Kidney epithelial cell (primary cell): Measurements from ENCODE around the gene ABCC6. TPM values are rescaled to one million over a fixed set of nuclear protein-coding genes. Genes with fewer than 3 reads are reported as not detected.
"Not testable (repeated sequence)": the region's sequence is repeated elsewhere in the genome, so short reads cannot be mapped to it uniquely, and the experiment has no call there.

Experiments
- DNase-seq: peaks from one replicate; pipeline ENCODE4 v3.0.0-alpha.2; 2010; ENCODE audit warnings: low read depth
- H3K27me3 ChIP-seq: 2 replicates; pipeline ENCODE4 v1.6.0; 2011; ENCODE audit warnings: low read length; ENCODE audit not compliant: control insufficient read depth, insufficient read depth
- H3K36me3 ChIP-seq: 2 replicates; pipeline ENCODE4 v1.5.1; 2011; ENCODE audit warnings: low read length; ENCODE audit not compliant: control insufficient read depth, insufficient read depth
- H3K4me3 ChIP-seq: 2 replicates; pipeline ENCODE4 v1.5.1; 2011; ENCODE audit warnings: low read depth, mild to moderate bottlenecking, control low read depth, low read length
- CTCF ChIP-seq: IDR thresholded peaks from 2 replicates; pipeline ENCODE4 v1.5.1; 2011; ENCODE audit warnings: mild to moderate bottlenecking, moderate library complexity, low read length, control low read depth, inconsistent platforms; ENCODE audit not compliant: insufficient read depth, poor library complexity, severe bottlenecking
- total RNA-seq: library from RNA; depleted of rRNA; stranded (reverse); fragments of >200 nt; gene quantifications from 2 replicates; pipeline ENCODE4 v1.2.3, GENCODE V29; 2015

Gene ABCC6
- total RNA-seq, 1 donor from 2014 or later: 1.5 TPM

DNA sequence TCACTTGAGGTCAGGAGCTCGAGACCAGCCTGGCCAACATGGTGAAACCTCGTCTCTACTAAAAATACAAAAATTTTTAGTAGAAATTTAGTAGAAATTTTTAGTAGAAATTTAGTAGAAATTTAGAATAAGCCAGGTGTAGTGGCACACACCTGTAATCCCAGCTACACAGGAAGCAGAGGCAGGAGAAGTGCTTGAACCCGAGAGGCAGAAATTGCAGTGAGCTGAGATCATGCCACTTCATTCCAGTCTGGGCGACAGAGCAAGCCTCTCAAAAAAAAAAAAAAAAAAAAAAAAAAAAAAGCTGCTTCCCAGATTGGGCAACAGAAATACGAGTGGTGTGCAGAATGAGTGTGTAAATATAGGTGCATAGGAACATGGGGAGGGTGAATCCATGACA, 4.5 kb downstream of the ABCC6 start:
- DNase-seq, H3K36me3 ChIP-seq, H3K4me3 ChIP-seq, H3K27me3 ChIP-seq: not testable (repeated sequence)

DNA sequence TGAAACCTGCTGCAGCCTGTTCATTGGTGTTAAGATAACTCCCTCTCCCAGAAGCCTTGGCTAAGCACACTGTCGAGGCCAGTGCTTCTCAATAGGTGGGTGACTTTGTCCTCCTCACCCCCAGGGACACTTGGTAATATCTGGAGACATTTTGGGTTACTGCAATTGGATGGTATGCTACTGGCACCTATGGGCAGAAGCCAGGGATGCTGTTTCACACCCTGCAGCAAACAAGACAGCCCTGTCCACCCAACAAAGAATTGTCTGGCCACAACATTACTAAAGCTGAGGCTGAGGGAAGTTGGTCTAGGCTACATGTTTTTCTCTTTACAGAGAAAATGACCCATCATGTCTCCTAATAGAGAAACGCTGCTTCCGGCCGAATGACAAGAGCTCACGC, 4.9 kb downstream of the ABCC6 start:
- not testable (repeated sequence) for H3K27me3 ChIP-seq, H3K4me3 ChIP-seq, DNase-seq, H3K36me3 ChIP-seq

GRCh38 chr16:16213863-16214293, 9.4 kb downstream of the ABCC6 start:
- H3K27me3 ChIP-seq, DNase-seq, H3K4me3 ChIP-seq, H3K36me3 ChIP-seq: not testable (repeated sequence)

GRCh38 chr16:16211404-16211803, 11.9 kb downstream of the ABCC6 start:
- H3K27me3 ChIP-seq, H3K4me3 ChIP-seq, DNase-seq, H3K36me3 ChIP-seq: not testable (repeated sequence)

DNA sequence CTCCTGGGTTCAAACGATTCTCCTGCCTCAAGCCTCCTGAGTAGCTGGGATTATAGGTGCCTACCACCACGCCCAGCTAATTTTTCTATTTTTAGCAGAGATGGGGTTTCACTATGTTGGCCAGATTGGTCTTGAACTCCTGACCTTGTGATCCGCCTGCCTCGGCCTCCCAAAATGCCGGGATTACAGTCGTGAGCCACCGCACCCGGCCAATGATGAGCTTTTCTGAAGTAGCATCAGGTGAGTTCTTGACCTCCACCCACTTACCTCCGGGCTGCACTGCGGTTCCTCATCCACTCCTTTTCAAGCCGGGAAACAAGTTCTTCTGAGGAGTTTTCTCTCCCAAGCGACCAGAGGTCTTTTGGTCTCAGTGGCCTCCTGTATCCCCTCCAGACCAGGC, 14.8 kb downstream of the ABCC6 start:
- H3K27me3 ChIP-seq, DNase-seq, H3K4me3 ChIP-seq, H3K36me3 ChIP-seq: not testable (repeated sequence)

DNA sequence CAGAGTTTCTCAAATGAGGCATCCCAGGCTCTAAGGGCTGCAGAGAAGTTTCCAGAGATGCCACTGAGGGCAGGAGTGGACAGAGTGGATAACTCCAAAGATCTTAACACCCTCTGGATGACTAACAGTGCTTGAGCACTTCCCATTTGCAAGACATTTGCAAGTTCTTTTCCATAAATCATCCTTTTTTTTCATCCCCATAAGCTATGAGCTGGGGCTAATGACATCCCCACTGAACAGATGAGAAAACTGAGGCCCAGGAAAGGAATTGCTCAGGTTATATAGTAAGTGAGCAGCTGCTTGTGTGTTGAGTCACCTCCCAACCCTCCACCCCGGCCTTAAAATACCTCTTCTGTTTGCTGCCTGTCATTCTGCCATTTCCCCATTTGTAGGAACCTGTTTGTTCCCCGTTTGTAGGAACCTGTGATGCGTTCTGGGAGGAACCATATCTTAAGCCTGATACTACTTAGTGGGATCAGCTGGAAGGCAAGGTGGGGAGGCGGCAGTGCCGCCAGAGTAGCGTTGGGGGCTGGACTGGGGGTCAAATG, 15.4 kb downstream of the ABCC6 start:
- not testable (repeated sequence) for H3K4me3 ChIP-seq, DNase-seq

DNA sequence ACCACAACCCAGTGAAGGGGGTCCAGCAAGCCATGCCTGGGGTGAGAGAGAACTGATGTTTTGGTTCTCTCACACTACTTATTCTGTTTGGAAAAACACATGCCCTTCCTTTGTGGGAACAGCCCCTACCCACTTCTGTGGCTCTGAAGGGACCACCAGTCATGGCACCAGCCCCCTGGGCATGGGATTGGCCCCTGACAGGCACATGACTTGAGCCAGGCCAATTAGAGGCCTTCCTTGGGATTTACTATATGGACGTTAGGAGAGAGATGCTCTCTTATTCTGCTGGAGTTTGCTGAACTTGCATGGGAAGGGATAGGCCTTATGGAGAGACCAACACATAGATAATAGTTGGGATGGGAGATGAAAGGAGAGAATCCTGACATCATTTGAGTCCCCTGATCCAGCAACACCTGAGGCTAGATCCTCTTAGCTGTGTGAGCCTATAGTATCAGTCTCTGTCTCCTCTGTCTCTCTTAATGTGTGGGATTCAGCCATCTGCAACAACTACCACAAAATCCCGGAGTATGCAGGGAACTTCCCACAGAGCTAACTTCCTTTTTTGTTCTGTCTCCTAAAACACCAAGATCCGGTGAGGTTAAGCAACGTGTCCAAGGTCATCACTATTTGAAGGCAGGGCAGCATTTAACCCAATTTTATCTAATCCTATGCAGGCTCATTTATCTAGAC, 16.1 kb downstream of the ABCC6 start:
- not testable (repeated sequence) for DNase-seq, H3K4me3 ChIP-seq, H3K27me3 ChIP-seq, H3K36me3 ChIP-seq

More for the DNA sequence above, 15.4 kb downstream of the ABCC6 start:
- H3K36me3 ChIP-seq, H3K27me3 ChIP-seq: not testable (repeated sequence)

GRCh38 chr16:16205864-16206263, 17.4 kb downstream of the ABCC6 start:
- not testable (repeated sequence) for H3K27me3 ChIP-seq, DNase-seq, H3K4me3 ChIP-seq, H3K36me3 ChIP-seq

DNA sequence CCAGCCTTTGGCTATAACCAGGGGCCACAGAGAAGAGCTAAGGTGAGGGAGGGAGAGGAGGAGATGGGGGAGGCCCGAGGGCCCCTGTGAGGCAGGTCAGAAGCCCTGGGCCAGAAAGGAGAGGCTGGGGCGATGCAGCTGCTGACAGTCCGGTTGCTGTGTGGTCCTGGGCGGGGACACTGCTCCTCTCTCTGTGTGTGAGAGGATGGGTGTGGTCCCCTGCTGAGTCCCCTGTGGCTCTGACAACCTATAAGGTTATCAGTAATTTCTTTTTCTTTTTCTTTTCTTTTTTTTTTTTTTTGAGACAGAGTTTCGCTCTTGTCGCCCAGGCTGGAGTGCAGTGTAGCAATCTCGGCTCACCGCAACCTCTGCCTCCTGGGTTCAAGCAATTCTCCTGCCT, 18.7 kb downstream of the ABCC6 start:
- H3K36me3 ChIP-seq, H3K4me3 ChIP-seq: not testable (repeated sequence)

DNA sequence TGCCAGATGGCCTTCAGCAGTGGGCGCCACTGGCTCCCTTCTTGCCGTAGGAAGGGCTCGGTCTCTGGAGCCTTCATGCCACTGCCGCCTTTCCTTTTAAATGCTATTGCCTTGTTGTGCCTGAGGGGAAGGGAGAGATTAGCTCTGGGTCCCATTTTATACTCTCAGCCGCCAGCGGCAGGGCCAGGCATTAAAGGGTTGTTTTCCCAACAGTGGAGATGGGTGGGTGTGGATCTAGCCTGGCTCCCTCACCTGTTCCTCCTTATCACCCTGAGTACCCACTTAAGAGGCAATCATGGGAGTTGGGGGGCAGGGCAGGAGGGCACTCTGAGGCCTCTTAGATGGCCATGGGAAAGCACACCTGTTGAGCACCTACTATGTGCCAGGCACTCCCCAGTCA, 19.8 kb downstream of the ABCC6 start:
- H3K4me3 ChIP-seq, H3K36me3 ChIP-seq, DNase-seq, H3K27me3 ChIP-seq: not testable (repeated sequence)

More for the DNA sequence above, 18.7 kb downstream of the ABCC6 start:
- DNase-seq, H3K27me3 ChIP-seq: not testable (repeated sequence)

DNA sequence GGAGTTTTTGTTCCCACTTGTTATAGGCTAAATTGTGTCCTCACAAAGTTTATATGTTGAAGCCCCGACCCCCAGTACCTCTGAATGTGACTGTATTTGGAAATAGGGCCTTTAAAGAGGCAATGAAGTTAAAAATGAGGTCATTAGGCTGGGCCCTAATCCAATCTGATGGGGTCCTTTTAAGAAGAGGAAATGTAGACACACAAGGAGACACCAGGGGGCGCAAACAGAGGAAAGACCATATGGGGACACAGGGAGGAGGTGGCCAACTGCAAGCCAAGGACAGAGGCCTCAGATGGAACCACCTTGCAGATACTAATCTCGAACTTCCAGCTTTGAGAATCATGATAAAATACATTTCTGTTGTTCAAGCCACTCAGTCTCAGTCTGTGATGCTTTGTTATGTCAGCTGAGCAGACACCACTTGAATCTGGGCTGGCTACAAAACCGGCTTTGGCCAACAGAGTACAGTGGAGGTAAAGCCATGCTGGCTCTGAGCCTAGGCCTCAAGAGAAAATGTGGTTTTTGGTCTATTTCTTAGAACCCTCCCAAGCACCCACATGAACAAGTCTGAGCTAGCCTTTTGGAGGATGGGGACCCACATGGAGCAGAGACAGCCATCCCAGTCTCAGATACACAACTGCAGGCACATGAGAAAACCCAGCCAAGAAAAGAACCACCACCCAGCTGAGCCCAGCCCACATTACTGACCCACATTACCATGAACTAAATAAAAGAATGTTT, 20.7 kb downstream of the ABCC6 start:
- peak; percentile 18 for TF ChIP-seq CTCF
- not testable (repeated sequence) for DNase-seq, H3K36me3 ChIP-seq, H3K4me3 ChIP-seq, H3K27me3 ChIP-seq

GRCh38 chr16:16201880-16202279, 21.4 kb downstream of the ABCC6 start:
- not testable (repeated sequence) for H3K36me3 ChIP-seq

DNA sequence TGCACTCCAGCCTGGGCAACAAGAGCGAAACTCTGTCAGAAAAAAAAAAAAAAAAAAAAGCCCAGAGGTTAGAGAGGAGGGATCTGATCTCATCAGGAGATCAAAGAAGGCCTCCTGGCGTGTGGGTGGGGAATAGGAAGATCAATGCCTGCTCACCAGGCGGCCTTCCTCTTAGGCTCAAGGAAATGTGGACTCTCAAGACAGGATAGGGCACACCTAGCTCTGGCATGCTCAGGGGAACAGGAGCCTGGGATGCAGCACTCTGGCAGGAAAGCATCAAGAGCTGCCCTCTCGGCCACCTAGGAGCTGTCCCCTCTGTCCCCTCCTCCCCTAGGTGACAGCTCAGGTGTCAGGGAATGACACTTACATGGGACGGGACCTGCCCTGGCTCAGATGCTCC, 22.9 kb downstream of the ABCC6 start:
- not testable (repeated sequence) for H3K27me3 ChIP-seq, DNase-seq, H3K4me3 ChIP-seq, H3K36me3 ChIP-seq

More at GRCh38 chr16:16201880-16202279, 21.4 kb downstream of the ABCC6 start:
- not testable (repeated sequence) for H3K27me3 ChIP-seq, DNase-seq, H3K4me3 ChIP-seq

- not testable (repeated sequence) for H3K4me3 ChIP-seq, H3K27me3 ChIP-seq, H3K36me3 ChIP-seq
- peak; percentile 25 for DNase-seq
These were observed 23.9 kb downstream of the ABCC6 start for GRCh38 chr16:16199428-16199827.
